NCI-H2107 (cell line): Measurements from ENCODE around the gene ZNF28.
"Not testable (repeated sequence)": the region's sequence is repeated elsewhere in the genome, so short reads cannot be mapped to it uniquely, and the experiment has no call there.

Experiments
- DNase-seq: peaks from one replicate; lab custom pipeline; 2025; lab: John Stamatoyannopoulos, UW

The ZNF28 gene

DNA sequence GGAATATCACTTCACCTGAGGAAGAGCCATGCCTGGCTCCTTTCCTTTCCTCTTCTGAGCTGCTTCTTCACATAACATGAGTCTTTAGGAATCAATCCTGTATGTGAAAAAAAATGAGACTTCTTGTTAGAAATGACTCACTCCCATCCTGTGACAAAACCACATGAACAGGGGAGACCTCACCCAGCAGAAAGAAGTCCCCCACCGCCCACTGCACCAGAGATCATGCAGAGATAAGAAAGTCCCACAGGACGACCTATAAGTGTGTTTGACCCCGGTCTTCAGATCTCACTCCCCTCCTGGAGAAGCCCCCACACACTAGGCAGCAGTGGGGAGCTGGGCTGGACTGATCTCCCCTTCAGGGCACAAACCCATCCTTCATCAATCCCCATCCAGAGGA is 42.6 kb downstream of the ZNF28 start:
- DNase-seq = no peak

DNA sequence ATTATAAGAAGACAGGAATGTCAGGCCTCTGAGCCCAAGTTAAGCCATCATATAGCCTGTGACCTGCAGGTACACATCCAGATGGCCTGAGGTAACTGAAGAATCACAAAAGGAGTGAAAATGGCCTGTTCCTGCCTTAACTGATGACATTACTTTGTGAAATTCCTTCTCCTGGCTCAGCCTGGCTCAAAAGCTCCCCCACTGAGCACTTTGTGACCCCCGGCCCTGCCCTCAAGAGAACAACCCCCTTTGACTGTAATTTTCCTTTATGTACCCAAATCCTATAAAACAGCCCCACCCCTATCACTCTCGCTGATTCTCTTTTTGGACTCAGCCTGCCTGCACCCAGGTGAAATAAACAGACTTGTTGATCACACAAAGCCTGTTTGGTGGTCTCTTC is 65.0 kb downstream of the ZNF28 start:
- not testable (repeated sequence) for DNase-seq

DNA sequence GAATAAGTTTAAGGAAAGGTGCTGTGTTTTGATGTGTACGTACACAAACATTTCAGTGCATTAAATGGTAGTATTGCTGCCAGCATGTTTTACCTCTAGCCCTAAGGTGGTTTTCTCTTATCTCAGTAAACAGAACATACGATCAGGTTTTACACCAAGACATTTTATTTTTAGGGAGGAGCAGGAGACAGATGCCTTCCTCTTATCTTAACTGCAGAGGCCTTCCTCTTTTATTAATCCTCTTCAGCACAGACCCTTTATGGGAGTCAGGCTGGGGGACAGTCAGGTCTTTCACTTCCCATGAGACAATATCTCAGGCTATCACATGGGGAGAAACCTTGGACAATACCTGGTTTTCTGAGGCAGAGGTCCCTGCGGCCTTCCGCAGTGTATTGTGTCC is 71.7 kb downstream of the ZNF28 start:
- DNase-seq = no peak

DNA sequence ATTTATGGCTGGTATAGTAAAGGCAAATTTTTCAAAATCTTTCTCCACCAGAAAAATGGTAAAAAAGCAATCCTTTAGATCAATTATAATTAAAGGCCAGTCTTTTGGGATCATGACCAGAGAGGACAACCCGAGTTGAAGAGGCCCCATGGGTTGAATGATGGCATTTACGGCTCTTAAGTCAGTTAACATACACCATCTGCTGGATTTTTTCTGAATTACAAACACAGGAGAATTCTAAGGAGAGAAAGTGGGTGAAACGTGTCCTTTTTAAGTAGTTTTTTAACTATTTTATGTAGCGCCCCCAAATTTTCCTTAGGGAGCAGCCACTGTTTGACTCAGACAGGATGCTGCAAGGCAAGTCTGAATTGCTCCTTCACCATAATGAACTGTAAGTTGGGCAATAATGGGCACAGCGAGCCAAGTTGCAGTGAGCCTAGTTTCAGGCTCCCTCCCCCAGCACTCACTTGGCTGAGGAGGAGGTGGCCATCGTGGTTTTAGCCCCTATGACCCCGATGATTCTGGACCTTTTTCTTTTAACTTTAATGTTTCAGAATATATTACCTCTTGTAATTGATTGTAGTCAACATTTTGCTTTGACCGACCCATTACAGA is 73.0 kb downstream of the ZNF28 start:
- DNase-seq = no peak
